Bronchial epithelial cell (primary cell): ENCODE results near the gene PLEKHA5. TPM values are rescaled to one million over a fixed set of nuclear protein-coding genes. Genes with fewer than 3 reads are reported as not detected.
A peak's percentile ranks its signal among the peaks of the same experiment; 100 is the strongest.

Experiments
- DNase-seq: peaks from one replicate; pipeline ENCODE4 v3.0.0-alpha.2; 2010; ENCODE audit warnings: low read depth
- FAIRE-seq: peaks from 2 replicates; lab custom pipeline; 2011; peaks lifted over from hg19 to GRCh38; lab: Jason Lieb, UNC
- H3K27me3 ChIP-seq: 2 replicates; pipeline ENCODE4 v1.5.1; 2011; ENCODE audit warnings: low read length; ENCODE audit not compliant: control insufficient read depth, insufficient read depth
- H3K36me3 ChIP-seq: 2 replicates; pipeline ENCODE4 v1.5.1; 2011; ENCODE audit warnings: low read length; ENCODE audit not compliant: control insufficient read depth, insufficient read depth
- H3K4me3 ChIP-seq: 2 replicates; pipeline ENCODE4 v1.5.1; 2011; ENCODE audit warnings: mild to moderate bottlenecking, low read depth, low read length, control low read depth
- CTCF ChIP-seq: IDR thresholded peaks from 2 replicates; pipeline ENCODE4 v1.5.1; 2011; ENCODE audit warnings: mild to moderate bottlenecking, moderate library complexity, low read length, control low read depth, inconsistent platforms; ENCODE audit not compliant: insufficient read depth, severe bottlenecking
- total RNA-seq: library from RNA; depleted of rRNA; stranded (reverse); fragments of >200 nt; gene quantifications from 2 replicates; pipeline ENCODE4 v1.2.1, GENCODE V29; 2014

The PLEKHA5 gene
- total RNA-seq, 1 donor from 2014 or later: 24.0 TPM

GRCh38 chr12:19215115-19215514, 85.6 kb downstream of the PLEKHA5 start:
- no peak for DNase-seq
- Histone ChIP-seq H3K4me3 (no peak overlapping the region), H3K27me3 (no peaks in the 10 kb centered on the region), H3K36me3 (no peaks in the 10 kb centered on the region)
- no peak for TF ChIP-seq CTCF
- FAIRE-seq: no peak

GRCh38 chr12:19217446-19217845, 87.9 kb downstream of the PLEKHA5 start:
- DNase-seq: no peak
- no peak overlapping the region for H3K4me3 ChIP-seq
- TF ChIP-seq CTCF: no peak
- no peaks in the 10 kb centered on the region for H3K36me3 ChIP-seq
- FAIRE-seq: no peak
- H3K27me3 ChIP-seq: no peaks in the 10 kb centered on the region

- TF ChIP-seq CTCF: no peak
- H3K36me3 ChIP-seq: no peaks in the 10 kb centered on the region
- H3K4me3 ChIP-seq: no peak overlapping the region
- H3K27me3 ChIP-seq: no peaks in the 10 kb centered on the region
- DNase-seq: peak; percentile 62
- no peak for FAIRE-seq
Observed at GRCh38 chr12:19220205-19220604, 90.7 kb downstream of the PLEKHA5 start.

GRCh38 chr12:19220852-19221466, 91.4 kb downstream of the PLEKHA5 start:
- peak; percentile 95 for DNase-seq
- no peak for FAIRE-seq
- Histone ChIP-seq H3K4me3 (no peak overlapping the region), H3K27me3 (no peaks in the 10 kb centered on the region), H3K36me3 (no peaks in the 10 kb centered on the region)
- no peak for TF ChIP-seq CTCF

- H3K36me3 ChIP-seq: no peaks in the 10 kb centered on the region
- no peak for DNase-seq
- TF ChIP-seq CTCF: no peak
- no peak for FAIRE-seq
- H3K4me3 ChIP-seq: no peak overlapping the region
- H3K27me3 ChIP-seq: no peaks in the 10 kb centered on the region
Observed at GRCh38 chr12:19222558-19222957, 93.0 kb downstream of the PLEKHA5 start.

GRCh38 chr12:19223018-19223417, 93.5 kb downstream of the PLEKHA5 start:
- H3K27me3 ChIP-seq: no peaks in the 10 kb centered on the region
- DNase-seq (no peak), FAIRE-seq (no peak)
- no peak overlapping the region for H3K4me3 ChIP-seq
- no peak for TF ChIP-seq CTCF
- no peaks in the 10 kb centered on the region for H3K36me3 ChIP-seq
